ENCODE results near the gene CRHR1.

Gene CRHR1

DNA sequence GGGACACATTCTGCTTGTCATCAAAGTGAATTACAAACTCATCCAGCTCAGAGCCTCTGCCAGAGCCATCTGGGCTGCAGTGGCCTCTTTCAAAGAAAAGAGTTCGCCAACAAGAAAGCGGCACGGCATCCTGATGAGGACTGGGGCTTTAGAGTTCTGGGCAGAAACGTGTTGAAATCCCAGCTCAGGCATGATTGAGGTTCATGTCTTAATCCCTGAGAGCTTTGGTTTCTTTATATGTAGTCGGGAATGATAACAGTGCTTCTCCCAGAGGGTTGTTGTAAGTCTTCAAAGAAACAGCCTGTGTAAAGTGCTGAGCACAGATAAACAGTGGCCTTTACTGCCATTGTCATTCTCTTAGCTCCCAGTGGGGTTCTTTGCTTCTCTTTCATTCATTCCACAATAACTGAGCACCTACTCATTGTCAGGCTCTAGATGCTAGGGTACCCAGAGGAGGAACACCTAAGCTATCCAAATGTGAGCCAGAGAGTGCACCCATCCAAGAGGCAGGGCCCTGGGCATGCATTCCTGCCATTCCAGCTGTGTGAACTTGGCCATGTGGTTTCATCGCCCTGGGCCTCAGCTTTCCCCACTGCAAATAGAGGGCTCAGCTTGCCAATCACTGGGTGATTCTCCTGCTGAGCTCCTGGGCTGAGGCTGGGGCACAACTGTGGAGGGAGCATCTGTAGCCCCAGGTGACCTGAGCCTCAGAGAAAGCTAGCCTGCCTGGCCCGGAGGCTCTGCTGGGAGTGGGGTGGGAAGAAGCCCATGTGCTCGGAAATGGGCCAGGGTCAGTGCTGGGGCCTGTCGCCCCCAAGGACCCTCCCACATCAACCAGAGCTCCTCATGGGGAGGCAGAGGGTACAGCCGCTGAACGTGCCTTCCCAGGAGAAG, 38.3 kb upstream of the CRHR1 start:
- no peaks in the 10 kb centered on the region for H4K20me1 ChIP-seq (ENCODE audit: insufficient read depth, low read length)
- peaks cover 22% of the 10 kb centered on the region for H3K27me3 ChIP-seq (ENCODE audit: insufficient read depth, low read length, poor library complexity)
- no peak overlapping the region for H3K9ac ChIP-seq (ENCODE audit: low read depth, low read length)
- no peaks in the 10 kb centered on the region for H3K9me3 ChIP-seq (ENCODE audit: insufficient read depth, low read length, severe bottlenecking)
- no peaks in the 10 kb centered on the region for H3K79me2 ChIP-seq (ENCODE audit: insufficient read depth, low read length)
- DNase-seq: no peak
- H3K36me3 ChIP-seq (ENCODE audit: insufficient read depth, low read length): no peaks in the 10 kb centered on the region
- no peak overlapping the region for H3K4me2 ChIP-seq (ENCODE audit: insufficient read depth, low read length)
- H3K4me3 ChIP-seq (ENCODE audit: low read depth in 1 of 2, low read length in 2 of 2): no peak overlapping the region
- no peak overlapping the region for H2AFZ ChIP-seq (ENCODE audit: low read depth, low read length)
- no peak for ATAC-seq (ENCODE audit: insufficient read depth, low read depth)
- H3K27ac ChIP-seq (ENCODE audit: low read length): no peak overlapping the region
- no peaks in the 10 kb centered on the region for H3K4me1 ChIP-seq (ENCODE audit: insufficient read depth, low read length)
- no peak for TF ChIP-seq EZH2 (IDR thresholded peaks at IDR 0.05; ENCODE audit: borderline replicate concordance, low read depth, low read length, severe bottlenecking)
- TF ChIP-seq, protein P1, sequence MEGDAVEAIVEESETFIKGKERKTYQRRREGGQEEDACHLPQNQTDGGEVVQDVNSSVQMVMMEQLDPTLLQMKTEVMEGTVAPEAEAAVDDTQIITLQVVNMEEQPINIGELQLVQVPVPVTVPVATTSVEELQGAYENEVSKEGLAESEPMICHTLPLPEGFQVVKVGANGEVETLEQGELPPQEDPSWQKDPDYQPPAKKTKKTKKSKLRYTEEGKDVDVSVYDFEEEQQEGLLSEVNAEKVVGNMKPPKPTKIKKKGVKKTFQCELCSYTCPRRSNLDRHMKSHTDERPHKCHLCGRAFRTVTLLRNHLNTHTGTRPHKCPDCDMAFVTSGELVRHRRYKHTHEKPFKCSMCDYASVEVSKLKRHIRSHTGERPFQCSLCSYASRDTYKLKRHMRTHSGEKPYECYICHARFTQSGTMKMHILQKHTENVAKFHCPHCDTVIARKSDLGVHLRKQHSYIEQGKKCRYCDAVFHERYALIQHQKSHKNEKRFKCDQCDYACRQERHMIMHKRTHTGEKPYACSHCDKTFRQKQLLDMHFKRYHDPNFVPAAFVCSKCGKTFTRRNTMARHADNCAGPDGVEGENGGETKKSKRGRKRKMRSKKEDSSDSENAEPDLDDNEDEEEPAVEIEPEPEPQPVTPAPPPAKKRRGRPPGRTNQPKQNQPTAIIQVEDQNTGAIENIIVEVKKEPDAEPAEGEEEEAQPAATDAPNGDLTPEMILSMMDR (IDR thresholded peaks at IDR 0.05; ENCODE audit: borderline replicate concordance, extremely low read depth, low read length, poor library complexity, severe bottlenecking): no peak

DNA sequence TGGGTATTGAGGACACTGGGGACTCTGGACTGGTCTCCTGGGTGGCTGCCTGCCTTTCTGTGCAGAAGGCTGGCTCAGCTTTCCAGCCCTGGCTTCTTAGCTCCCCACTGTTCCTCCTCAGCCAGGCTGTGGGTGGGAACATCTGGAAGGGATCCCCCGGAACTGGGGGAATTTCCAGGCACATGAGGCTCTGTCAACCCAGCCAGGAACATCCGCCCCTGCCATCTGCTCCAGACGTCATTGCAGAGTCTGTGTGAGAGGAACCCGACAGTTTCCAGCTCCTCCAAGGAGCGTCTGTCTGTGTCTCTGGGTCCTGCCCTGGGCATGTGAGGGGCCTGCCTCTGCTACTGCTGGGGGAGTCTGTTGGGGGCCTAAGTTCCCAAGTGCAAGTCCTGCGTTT, 36.2 kb upstream of the CRHR1 start:
- no peaks in the 10 kb centered on the region for H3K79me2 ChIP-seq (ENCODE audit: insufficient read depth, low read length)
- no peaks in the 10 kb centered on the region for H4K20me1 ChIP-seq (ENCODE audit: insufficient read depth, low read length)
- H3K27me3 ChIP-seq (ENCODE audit: insufficient read depth, low read length, poor library complexity): peaks cover 22% of the 10 kb centered on the region
- no peak overlapping the region for H3K9ac ChIP-seq (ENCODE audit: low read depth, low read length)
- no peak overlapping the region for H3K4me3 ChIP-seq (ENCODE audit: low read depth in 1 of 2, low read length in 2 of 2)
- H2AFZ ChIP-seq (ENCODE audit: low read depth, low read length): no peak overlapping the region
- TF ChIP-seq, protein P1 (IDR thresholded peaks at IDR 0.05; ENCODE audit: borderline replicate concordance, extremely low read depth, low read length, poor library complexity, severe bottlenecking): no peak
- TF ChIP-seq EZH2 (IDR thresholded peaks at IDR 0.05; ENCODE audit: borderline replicate concordance, low read depth, low read length, severe bottlenecking): no peak
- no peaks in the 10 kb centered on the region for H3K36me3 ChIP-seq (ENCODE audit: insufficient read depth, low read length)
- H3K9me3 ChIP-seq (ENCODE audit: insufficient read depth, low read length, severe bottlenecking): no peaks in the 10 kb centered on the region
- no peaks in the 10 kb centered on the region for H3K4me1 ChIP-seq (ENCODE audit: insufficient read depth, low read length)
- H3K4me2 ChIP-seq (ENCODE audit: insufficient read depth, low read length): no peak overlapping the region
- H3K27ac ChIP-seq (ENCODE audit: low read length): no peak overlapping the region
- DNase-seq: no peak
- no peak for ATAC-seq (ENCODE audit: insufficient read depth, low read depth)

DNA sequence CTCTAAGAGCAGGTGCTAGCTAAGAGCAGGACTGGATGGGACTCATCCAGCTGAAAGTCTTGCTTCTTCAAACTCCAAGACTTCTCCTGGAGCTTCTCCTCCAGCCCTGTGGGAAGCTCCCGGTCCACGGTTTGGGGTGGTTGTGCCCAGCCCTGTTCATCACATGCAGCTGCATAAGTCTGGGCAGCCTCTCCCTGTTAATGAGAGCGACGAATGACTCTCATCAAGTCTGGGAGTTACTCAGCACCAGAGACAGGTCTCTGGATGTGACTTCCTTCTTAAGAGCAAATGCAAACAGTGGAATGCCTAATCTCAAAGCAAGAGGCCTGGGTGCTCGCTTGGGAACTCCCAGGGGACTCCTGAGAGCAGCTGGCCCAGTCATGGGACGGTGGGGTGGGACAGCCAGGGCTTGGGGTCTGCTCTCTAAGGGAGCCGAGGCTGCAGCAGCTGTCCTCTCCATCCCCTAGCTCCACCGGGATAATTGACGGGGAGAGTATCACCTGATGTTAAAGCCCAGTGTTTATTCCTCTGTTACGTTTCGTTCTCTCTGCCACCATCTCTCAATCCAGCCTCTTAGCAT, 35.3 kb upstream of the CRHR1 start:
- no peak overlapping the region for H3K4me3 ChIP-seq (ENCODE audit: low read depth in 1 of 2, low read length in 2 of 2)
- no peak overlapping the region for H3K4me2 ChIP-seq (ENCODE audit: insufficient read depth, low read length)
- H3K9me3 ChIP-seq (ENCODE audit: insufficient read depth, low read length, severe bottlenecking): no peaks in the 10 kb centered on the region
- H2AFZ ChIP-seq (ENCODE audit: low read depth, low read length): no peak overlapping the region
- TF ChIP-seq, protein P1 (IDR thresholded peaks at IDR 0.05; ENCODE audit: borderline replicate concordance, extremely low read depth, low read length, poor library complexity, severe bottlenecking): no peak
- no peak for TF ChIP-seq EZH2 (IDR thresholded peaks at IDR 0.05; ENCODE audit: borderline replicate concordance, low read depth, low read length, severe bottlenecking)
- DNase-seq (no peak), ATAC-seq (ENCODE audit: insufficient read depth, low read depth) (no peak)
- no peaks in the 10 kb centered on the region for H3K79me2 ChIP-seq (ENCODE audit: insufficient read depth, low read length)
- H3K36me3 ChIP-seq (ENCODE audit: insufficient read depth, low read length): no peaks in the 10 kb centered on the region
- no peak overlapping the region for H3K27ac ChIP-seq (ENCODE audit: low read length)
- no peaks in the 10 kb centered on the region for H4K20me1 ChIP-seq (ENCODE audit: insufficient read depth, low read length)
- H3K4me1 ChIP-seq (ENCODE audit: insufficient read depth, low read length): no peaks in the 10 kb centered on the region
- no peak overlapping the region for H3K9ac ChIP-seq (ENCODE audit: low read depth, low read length)
- H3K27me3 ChIP-seq (ENCODE audit: insufficient read depth, low read length, poor library complexity): peaks cover 21% of the 10 kb centered on the region
